Posterior cingulate gyrus (tissue), 11 donors: ENCODE measurements around the gene LHFPL3.
"Not testable (repeated sequence)": the region's sequence is repeated elsewhere in the genome, so short reads cannot be mapped to it uniquely, and the experiment has no call there.

Experiments
- DNase-seq, 10 donors: peaks; one replicate each; pipeline versions ENCODE4 v3.0.0 to v3.0.0-alpha.2; 2020 to 2021; ENCODE audit warnings: mixed read lengths in 3 of 10
- intact Hi-C: fragments of 100-400 bp; cut with DNase I; formaldehyde crosslinking; loops from one replicate; pipeline ENCODE4 v1.15.1; 2023

LHFPL3 gene

GRCh38 chr7:104328296-104328969 lies at the start of gene LHFPL3:
Gene LHFPL3 (plus strand): TSS chr7:104328603.
- DNase-seq, result peak; percentile 30 to 91 (median 44)
- intact Hi-C loops, result no loop called here

- intact Hi-C loops, DNase-seq: not testable (repeated sequence)
Measured at GRCh38 chr7:104281685-104282084, 46.7 kb upstream of the LHFPL3 start.

DNA sequence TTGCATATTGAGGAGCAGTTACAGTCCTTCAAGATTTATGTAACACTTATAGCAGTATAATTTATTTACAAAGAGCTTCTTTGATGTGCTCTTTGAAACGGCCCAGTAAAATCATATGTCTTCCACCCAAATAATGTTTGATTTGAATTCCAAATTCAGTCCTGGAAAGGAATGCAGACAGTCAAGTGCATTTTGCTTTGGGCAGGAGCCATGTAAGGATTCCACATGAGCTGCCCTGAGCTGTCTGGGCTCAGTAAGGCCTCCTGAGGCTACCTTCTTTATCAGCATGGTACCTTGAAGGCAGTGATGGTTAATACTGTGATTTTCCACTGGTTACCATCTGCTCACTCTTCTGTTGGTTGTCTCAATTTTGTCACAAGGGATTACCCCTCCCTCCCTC lies 41.6 kb upstream of the LHFPL3 start:
- DNase-seq, result no peak
- intact Hi-C loops, result no loop called here

GRCh38 chr7:104288137-104288536 lies 40.3 kb upstream of the LHFPL3 start:
- intact Hi-C loops, result no loop called here
- no peak for DNase-seq

- DNase-seq, result no peak
- intact Hi-C loops, result no loop called here
Measured at GRCh38 chr7:104294291-104294690, 34.1 kb upstream of the LHFPL3 start.

DNA sequence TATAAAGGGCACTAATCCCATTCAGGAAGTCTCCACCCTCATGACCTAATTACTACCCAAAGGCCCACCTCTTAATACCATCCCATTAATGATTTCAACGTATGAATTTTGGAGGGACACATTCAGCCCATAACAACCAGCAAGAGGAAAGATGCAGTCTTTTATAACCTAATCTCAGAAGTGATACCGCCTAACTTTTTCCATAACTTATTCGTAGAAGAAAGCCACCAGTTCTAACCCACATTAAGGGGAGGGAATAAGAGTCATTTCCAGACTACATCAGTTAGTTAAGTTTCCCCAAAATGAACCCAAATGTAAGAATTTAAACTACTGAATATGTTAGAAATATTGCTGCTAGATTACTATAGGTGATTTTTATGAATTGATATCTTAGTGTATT lies 32.1 kb upstream of the LHFPL3 start:
- intact Hi-C loops, result no loop called here
- no peak for DNase-seq

- no peak for DNase-seq
- intact Hi-C loops, result no loop called here
Measured at GRCh38 chr7:104296900-104297299, 31.5 kb upstream of the LHFPL3 start.

GRCh38 chr7:104299323-104299722 lies 29.1 kb upstream of the LHFPL3 start:
- intact Hi-C loops, result no loop called here
- DNase-seq, result no peak

GRCh38 chr7:104299777-104300176 lies 28.6 kb upstream of the LHFPL3 start:
- intact Hi-C loops, result no loop called here
- DNase-seq, result no peak

DNA sequence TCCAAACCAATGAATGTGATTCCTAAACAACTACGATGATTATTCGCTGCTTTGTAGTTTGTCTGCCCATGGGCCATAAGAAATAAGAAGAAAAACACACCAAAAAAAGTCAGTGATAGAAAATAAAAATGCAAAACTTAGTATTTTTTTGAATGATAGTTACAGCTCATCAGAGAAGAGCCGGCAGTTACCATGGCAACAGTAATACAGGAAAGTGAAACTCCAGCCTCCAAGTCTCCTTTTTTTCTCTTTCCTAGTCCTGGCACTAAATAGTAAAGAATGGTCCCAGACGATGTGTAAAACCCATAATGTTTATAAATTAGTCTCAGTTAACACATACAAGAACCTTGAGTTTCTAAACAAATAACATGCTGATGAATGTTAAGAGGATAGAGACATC lies 21.6 kb upstream of the LHFPL3 start:
- DNase-seq, result no peak

GRCh38 chr7:104317948-104318629 lies 10.3 kb upstream of the LHFPL3 start:
- no peak for DNase-seq

More for the DNA sequence above, 21.6 kb upstream of the LHFPL3 start:
- intact Hi-C loops, result no loop called here

GRCh38 chr7:104327534-104327933 lies 869 bp upstream of the LHFPL3 start:
- intact Hi-C loops, result no loop called here
- DNase-seq, result no peak

More at GRCh38 chr7:104317948-104318629, 10.3 kb upstream of the LHFPL3 start:
- intact Hi-C loops, result no loop called here

GRCh38 chr7:104327938-104328295 lies 486 bp upstream of the LHFPL3 start:
- intact Hi-C loops, result no loop called here
- DNase-seq, result peak in 2 of 10 donors; percentile 58 to 75

DNA sequence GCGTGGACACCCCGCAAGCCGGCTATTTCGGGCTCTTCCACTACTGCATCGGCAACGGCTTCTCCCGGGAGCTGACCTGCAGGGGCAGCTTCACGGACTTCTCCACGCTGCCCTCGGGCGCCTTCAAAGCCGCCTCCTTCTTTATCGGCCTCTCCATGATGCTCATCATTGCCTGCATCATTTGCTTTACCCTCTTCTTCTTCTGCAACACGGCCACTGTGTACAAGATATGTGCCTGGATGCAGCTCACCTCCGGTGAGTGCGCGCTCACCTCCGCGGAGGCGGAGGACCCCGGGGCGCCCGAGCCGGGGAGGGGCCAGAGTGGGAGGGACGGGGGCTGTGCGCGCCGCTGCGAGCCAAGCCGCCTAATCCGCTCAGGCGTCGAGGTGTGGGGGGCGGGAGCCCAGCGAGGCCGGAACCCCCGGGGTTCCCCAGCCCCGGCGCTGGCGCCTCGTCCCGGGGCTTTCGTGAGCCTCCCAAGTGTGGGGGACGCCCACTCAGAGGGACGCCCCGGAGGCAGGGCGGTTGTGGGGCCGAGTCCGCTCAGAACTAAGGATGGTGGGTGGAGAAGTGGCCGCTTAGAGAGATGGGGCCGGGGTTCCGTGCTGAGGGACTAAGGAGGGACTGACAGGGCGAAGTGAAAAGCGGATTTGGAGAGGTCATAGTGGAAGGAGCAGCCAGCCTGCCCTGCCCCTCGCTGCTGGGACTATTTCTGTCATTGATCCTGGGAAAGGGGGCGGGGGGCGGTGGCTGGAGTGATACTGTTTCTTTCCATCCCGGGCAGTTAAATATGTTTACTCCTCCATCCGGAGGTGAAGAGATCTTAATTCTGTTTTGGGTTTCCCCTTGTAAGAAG lies 795 bp downstream of the LHFPL3 start:
- intact Hi-C loops, result no loop called here
- peak in 4 of 10 donors; percentile 10 to 72 (median 60) for DNase-seq

GRCh38 chr7:104341546-104341945 lies 13.1 kb downstream of the LHFPL3 start:
- peak in 3 of 10 donors; percentile 16 to 36 (median 22) for DNase-seq
- intact Hi-C loops, result loop anchor here (2.0 kb wide), 1 partner anchor 507 kb away; no protein-coding TSS in a partner anchor

DNA sequence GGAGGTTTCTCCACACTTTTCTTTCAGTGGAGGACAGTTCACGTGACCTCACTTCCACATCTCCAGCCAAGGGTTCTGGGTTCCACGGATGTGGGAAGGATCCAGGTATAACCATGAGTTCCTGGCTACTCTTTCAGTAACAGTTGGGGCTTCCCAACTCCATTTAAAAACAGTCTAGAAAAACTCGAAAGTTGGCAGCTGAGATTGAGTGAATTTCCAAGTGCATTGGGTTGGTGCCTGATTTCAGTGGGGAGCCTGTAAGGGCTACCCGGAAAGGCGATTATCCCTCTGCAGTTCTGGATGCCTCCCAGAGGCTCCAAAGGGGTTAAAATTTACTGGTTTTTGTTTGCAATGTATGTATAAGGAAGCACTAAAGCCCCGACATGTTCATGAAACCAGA lies 24.3 kb downstream of the LHFPL3 start:
- no peak for DNase-seq
- intact Hi-C loops, result no loop called here

DNA sequence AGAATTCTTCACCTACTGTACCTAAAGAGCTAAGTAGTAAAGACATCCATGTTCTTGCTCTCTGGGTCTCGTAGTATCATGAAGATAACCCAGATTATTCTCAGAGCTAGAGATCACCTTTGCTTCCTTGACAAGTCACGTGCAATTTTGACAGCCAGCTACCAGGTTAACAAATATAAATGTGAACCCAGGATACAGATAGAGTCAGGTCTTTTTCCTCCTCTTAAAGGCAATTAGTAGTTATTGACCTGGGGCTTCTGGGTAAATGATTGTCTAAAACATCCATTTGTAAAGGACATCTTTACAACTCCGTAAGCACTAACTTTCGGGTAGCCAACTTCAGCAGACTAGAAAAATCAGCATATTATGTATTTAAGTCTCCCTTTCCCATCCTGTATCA lies 28.8 kb downstream of the LHFPL3 start:
- intact Hi-C loops, result no loop called here

DNA sequence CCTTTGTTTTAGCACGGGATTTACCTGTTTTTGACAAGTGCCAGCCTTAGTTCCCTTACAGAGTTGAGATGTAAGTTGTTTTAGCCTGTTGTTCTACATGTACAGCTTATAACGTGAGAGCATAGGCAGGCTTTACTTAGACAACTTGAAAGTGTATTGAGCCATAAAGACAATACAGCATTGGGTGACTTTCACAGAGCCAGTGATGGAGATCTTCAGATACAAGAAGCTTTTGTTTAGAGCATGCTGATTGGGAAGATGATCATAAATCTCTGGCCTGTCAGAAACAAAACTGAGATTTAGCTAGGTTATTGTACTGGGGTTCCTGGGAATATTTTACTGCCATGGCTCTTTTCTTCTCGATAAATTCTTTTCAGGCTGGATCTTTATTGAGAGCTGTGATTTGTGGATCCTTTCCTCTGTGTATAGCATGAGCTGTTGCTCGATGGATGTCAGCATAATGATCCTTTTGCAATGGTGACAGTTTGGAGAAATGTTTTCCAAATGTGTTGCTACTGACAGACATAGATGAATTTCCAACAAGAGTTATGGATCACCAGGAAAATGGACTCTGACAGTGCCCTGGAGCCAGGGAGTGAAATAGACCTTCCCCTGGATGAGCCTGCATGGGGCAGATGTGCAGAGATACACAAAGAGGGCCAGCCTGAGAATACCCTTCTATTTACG lies 30.2 kb downstream of the LHFPL3 start:
- intact Hi-C loops, result no loop called here
- no peak for DNase-seq

More for the DNA sequence above, 28.8 kb downstream of the LHFPL3 start:
- no peak for DNase-seq

DNA sequence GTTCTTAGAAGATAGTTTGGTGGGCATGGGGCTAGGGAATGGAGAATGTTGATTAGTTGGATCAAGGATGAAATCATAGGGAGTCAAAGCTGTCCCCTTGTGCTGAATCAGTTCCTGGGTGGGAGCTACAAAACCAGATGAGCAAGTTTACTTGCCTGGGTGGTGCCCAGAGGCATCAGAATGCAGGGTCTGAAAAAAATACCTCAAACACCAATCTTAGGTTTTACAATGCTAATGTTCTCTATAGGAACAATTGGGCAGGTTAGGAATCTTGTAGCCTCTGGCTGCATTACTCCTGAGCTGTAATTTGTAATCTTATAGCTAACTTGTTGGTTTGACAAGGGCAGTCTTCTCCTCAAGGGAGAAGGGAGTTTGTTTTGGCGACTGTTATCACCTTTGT lies 34.4 kb downstream of the LHFPL3 start:
- DNase-seq, result no peak
- intact Hi-C loops, result no loop called here

GRCh38 chr7:104363355-104363754 lies 35.0 kb downstream of the LHFPL3 start:
- intact Hi-C loops, result no loop called here
- DNase-seq, result no peak

GRCh38 chr7:104366390-104366789 lies 38.0 kb downstream of the LHFPL3 start:
- no peak for DNase-seq
- intact Hi-C loops, result no loop called here
